Dendritic cell treated with granulocyte-macrophage colony-stimulating factor and Interleukin-4, amounts not matched to agents 40 ng/mL and 50 ng/mL, for 4 days (primary cell): ENCODE data around the gene YAP1.
"Not testable (repeated sequence)": the region's sequence is repeated elsewhere in the genome, so short reads cannot be mapped to it uniquely, and the experiment has no call there.

Experiments
- H3K27ac Mint-ChIP-seq: one replicate; pipeline ENCODE4 v1.8.0; 2022; ENCODE audit warnings: mild to moderate bottlenecking, mixed read lengths
- H3K27me3 Mint-ChIP-seq: one replicate; pipeline ENCODE4 v1.8.0; 2022; ENCODE audit warnings: mild to moderate bottlenecking, mixed read lengths
- H3K36me3 Mint-ChIP-seq: one replicate; pipeline ENCODE4 v1.8.0; 2022; ENCODE audit warnings: low read depth, mixed read lengths
- H3K4me1 Mint-ChIP-seq: one replicate; pipeline ENCODE4 v1.8.0; 2022; ENCODE audit warnings: low read depth, mixed read lengths
- H3K4me3 Mint-ChIP-seq: one replicate; pipeline ENCODE4 v1.8.0; 2022; ENCODE audit warnings: mild to moderate bottlenecking, moderate library complexity, mixed read lengths
- H3K9me3 Mint-ChIP-seq: one replicate; pipeline ENCODE4 v1.8.0; 2022; ENCODE audit warnings: mixed read lengths
- intact Hi-C: fragments of 100-400 bp; cut with micrococcal nuclease; formaldehyde crosslinking; loops from one replicate; pipeline ENCODE4 v1.15.0; 2022

YAP1 gene

DNA sequence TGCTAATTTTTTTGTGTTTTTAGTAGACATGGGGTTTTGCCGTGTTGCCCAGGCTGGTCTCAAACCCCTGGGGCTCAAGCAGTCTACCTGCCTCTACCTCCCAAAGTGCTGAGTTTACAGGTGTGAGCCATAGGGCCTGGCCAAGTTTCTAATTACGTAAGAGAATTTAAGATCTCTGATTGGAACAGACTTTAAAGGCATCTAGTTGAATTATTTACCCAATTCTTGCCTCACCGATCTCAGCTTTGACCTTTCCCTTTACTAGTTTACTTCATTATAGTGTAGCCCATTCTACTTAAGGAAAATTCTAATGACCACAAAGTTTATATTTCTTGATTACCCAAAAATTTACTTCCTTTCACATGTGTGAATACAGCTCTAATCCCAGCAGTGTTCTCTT lies 81.6 kb downstream of the YAP1 start:
- Mint-ChIP-seq H3K27me3 (peaks cover 12% of the 10 kb centered on the region), H3K9me3 (peaks cover 9% of the 10 kb centered on the region), H3K4me3 (no peak overlapping the region), H3K27ac (no peak overlapping the region), H3K4me1 (no peaks in the 10 kb centered on the region), H3K36me3 (no peaks in the 10 kb centered on the region)
- intact Hi-C loops: no loop called here

DNA sequence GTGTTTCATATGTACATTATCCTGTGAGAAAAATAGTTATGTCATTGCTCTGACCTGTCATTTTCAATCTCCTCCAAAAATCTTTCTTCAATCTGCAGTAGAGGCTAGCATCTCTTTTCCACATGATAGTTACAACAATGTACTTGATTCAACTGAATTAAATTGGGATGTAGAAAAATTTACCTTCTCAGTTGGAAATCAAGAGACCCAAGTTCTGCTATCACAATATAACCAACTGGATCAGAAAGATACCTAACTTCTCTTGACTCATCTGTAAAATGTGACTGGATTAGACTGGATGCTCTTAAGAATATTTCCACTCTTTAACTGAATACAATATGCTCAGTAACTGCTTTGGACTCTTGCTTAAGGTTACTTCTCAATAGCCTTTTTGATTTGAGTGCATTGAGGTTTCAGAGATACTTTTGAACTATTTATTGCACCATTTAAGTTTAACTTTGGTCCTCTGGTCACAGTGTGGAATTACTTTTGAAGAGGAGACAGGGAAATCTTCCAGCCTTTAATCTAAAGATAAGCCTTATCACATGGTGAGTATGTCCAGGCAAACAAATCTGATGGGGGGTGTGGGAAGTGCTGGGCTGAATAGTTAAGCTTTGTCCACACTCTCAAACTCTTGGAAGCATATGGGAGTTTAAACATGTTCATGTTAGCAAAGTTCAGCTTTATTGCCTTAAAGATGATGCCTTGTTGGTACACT lies 82.3 kb downstream of the YAP1 start:
- Mint-ChIP-seq H3K27me3 (peaks cover 8% of the 10 kb centered on the region), H3K4me3 (no peak overlapping the region), H3K4me1 (no peaks in the 10 kb centered on the region), H3K9me3 (peaks cover 9% of the 10 kb centered on the region), H3K27ac (no peak overlapping the region), H3K36me3 (no peaks in the 10 kb centered on the region)
- intact Hi-C loops: no loop called here

- Mint-ChIP-seq H3K27me3 (peaks cover 11% of the 10 kb centered on the region), H3K4me3 (no peak overlapping the region), H3K36me3 (no peaks in the 10 kb centered on the region), H3K4me1 (no peaks in the 10 kb centered on the region), H3K27ac (no peak overlapping the region), H3K9me3 (peaks cover 9% of the 10 kb centered on the region)
- intact Hi-C loops: no loop called here
Measured at GRCh38 chr11:102194257-102194656, 84.0 kb downstream of the YAP1 start.

- Mint-ChIP-seq H3K27me3 (peaks cover 11% of the 10 kb centered on the region), H3K9me3 (peaks cover 9% of the 10 kb centered on the region), H3K4me3 (no peak overlapping the region), H3K27ac (no peak overlapping the region), H3K36me3 (no peaks in the 10 kb centered on the region), H3K4me1 (no peaks in the 10 kb centered on the region)
- intact Hi-C loops: no loop called here
Measured at GRCh38 chr11:102194990-102195389, 84.7 kb downstream of the YAP1 start.

DNA sequence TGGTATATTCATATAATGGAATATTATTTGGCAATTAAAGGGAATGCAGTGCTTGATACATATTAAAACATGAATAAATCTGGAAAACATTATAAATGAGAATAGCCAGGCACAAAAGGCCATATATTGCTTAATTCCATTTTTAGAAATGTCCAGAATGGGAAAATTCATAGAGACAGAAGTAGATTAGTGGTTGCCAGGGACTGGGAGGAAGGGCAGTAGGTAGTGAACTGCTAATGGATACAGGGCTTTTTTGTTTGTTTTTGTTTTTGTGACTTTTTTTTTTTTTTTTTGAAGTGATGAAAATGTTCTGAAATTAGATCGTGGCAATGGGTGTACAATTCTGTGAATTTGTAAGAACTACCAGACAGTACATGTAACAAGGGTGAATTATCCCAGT lies 86.1 kb downstream of the YAP1 start:
- Mint-ChIP-seq H3K27ac (no peak overlapping the region), H3K4me1 (no peaks in the 10 kb centered on the region), H3K27me3 (peaks cover 9% of the 10 kb centered on the region), H3K4me3 (no peak overlapping the region), H3K9me3 (peaks cover 9% of the 10 kb centered on the region), H3K36me3 (no peaks in the 10 kb centered on the region)
- intact Hi-C loops: no loop called here

GRCh38 chr11:102196816-102197215 lies 86.6 kb downstream of the YAP1 start:
- Mint-ChIP-seq H3K9me3 (peaks cover 9% of the 10 kb centered on the region), H3K36me3 (no peaks in the 10 kb centered on the region), H3K27me3 (peaks cover 6% of the 10 kb centered on the region), H3K27ac (no peak overlapping the region), H3K4me1 (no peaks in the 10 kb centered on the region), H3K4me3 (no peak overlapping the region)
- intact Hi-C loops: no loop called here

DNA sequence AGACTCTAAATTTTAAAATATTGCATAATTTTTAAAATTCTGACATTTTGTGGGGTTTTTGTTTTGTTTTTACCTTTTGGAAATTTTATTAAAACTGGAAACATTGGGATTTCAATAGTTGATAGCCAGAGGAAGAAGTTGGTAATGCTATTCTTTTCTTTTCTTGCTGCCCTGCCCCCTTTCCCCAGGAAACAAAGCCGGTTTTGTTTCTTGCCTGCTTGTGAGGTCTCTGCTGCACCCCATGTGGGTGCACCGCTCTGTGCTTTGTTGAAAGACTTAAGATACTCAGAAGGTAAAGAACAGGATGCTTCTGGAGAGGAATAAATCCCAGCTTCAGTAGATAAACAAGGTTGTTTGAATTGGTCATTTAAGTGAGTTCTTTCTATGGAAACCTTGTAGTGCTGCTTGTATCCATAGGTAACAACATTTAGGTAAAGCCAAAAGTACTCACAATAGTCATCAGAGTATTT lies 87.5 kb downstream of the YAP1 start:
- Mint-ChIP-seq H3K27me3 (peaks cover 4% of the 10 kb centered on the region), H3K4me1 (no peaks in the 10 kb centered on the region), H3K9me3 (peaks cover 9% of the 10 kb centered on the region), H3K4me3 (no peak overlapping the region), H3K27ac (no peak overlapping the region), H3K36me3 (no peaks in the 10 kb centered on the region)
- intact Hi-C loops: no loop called here

DNA sequence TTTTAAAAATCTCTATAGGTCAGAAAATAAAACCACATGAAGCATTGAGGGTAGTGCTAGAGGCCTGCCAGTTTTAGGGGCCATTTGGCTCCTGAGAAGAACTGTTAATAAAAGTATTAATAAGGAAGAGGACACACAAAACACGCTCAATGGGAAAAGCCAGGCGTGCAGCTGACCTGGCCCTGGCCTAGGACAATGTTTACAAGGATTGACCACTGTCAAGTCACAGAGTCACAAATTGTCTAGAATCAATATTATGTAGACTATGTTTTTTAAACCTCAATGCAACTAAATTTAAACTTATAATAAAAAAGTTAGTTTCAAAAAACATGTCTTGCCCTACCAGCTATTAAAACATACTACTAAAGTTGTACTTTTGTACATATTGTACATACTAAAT lies 89.4 kb downstream of the YAP1 start:
- Mint-ChIP-seq H3K36me3 (no peaks in the 10 kb centered on the region), H3K27ac (no peak overlapping the region), H3K4me3 (no peak overlapping the region), H3K4me1 (no peaks in the 10 kb centered on the region), H3K9me3 (peaks cover 9% of the 10 kb centered on the region), H3K27me3 (peaks cover 6% of the 10 kb centered on the region)
- intact Hi-C loops: no loop called here

- H3K27ac Mint-ChIP-seq, H3K36me3 Mint-ChIP-seq, intact Hi-C loops, H3K4me1 Mint-ChIP-seq, H3K27me3 Mint-ChIP-seq, H3K4me3 Mint-ChIP-seq, H3K9me3 Mint-ChIP-seq: not testable (repeated sequence)
Measured at GRCh38 chr11:102200325-102200724, 90.1 kb downstream of the YAP1 start.

DNA sequence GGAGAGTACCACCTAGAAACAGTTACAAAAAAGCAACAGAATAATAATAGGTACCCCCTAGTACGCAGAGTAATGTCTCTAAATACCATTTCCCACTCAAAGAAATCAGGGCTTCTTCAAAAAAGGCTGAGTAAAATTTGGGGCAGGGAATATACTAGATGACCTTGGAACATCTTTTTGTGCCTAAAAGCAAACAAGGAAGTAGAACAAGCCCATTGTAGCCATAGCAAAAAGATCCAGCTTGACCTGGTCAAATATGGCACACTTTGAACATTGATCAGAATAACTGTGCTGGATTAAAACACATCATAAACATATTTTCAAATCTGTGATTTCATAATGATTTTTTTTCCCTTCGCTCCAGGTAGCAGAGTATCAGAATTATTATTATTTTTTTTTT lies 91.5 kb downstream of the YAP1 start:
- no peaks in the 10 kb centered on the region for H3K36me3 Mint-ChIP-seq
- H3K4me1 Mint-ChIP-seq: no peaks in the 10 kb centered on the region

DNA sequence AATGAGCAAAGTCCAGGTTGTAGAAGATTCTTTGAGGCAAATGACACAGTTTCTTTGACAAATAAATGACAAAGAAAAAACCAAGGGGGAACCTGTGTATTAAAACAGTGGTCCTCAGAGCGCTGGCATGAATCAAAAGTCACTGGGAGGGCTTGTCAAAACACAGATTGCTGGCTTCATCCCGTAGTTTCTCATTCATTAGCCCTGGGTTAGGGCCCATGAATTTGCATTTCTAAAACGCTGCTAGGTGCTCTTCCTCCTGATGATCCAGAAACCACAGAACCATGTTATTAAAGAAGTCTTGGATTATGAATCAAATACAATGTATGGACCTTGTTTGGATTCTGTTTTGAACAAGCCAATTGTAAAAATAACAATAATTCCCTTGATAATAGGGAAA lies 92.7 kb downstream of the YAP1 start:
- Mint-ChIP-seq H3K4me3 (no peak overlapping the region), H3K36me3 (no peaks in the 10 kb centered on the region), H3K9me3 (no peaks in the 10 kb centered on the region), H3K27me3 (peaks cover 5% of the 10 kb centered on the region), H3K27ac (no peak overlapping the region), H3K4me1 (no peaks in the 10 kb centered on the region)
- intact Hi-C loops: no loop called here

More for the DNA sequence above, 91.5 kb downstream of the YAP1 start:
- Mint-ChIP-seq H3K27ac (no peak overlapping the region), H3K27me3 (peaks cover 6% of the 10 kb centered on the region), H3K4me3 (no peak overlapping the region), H3K9me3 (no peaks in the 10 kb centered on the region)
- intact Hi-C loops: no loop called here

- no peaks in the 10 kb centered on the region for H3K4me1 Mint-ChIP-seq
- H3K27ac Mint-ChIP-seq: no peak overlapping the region
- intact Hi-C loops: no loop called here
- peaks cover 3% of the 10 kb centered on the region for H3K27me3 Mint-ChIP-seq
- no peak overlapping the region for H3K4me3 Mint-ChIP-seq
- no peaks in the 10 kb centered on the region for H3K36me3 Mint-ChIP-seq
- no peaks in the 10 kb centered on the region for H3K9me3 Mint-ChIP-seq
Measured at GRCh38 chr11:102204174-102204573, 93.9 kb downstream of the YAP1 start.

DNA sequence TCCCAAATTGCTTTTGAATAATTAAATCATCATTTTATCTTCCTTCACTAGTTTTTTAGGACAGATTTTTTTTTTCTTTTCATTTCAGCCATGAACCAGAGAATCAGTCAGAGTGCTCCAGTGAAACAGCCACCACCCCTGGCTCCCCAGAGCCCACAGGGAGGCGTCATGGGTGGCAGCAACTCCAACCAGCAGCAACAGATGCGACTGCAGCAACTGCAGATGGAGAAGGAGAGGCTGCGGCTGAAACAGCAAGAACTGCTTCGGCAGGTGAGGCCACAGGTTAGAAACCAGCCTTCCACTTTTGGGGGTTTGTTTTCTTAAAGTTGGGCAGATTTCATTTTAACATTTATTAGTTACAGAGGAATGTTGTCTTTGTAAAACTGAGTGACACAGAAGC lies 95.6 kb downstream of the YAP1 start:
- intact Hi-C loops: no loop called here
- Mint-ChIP-seq H3K9me3 (no peaks in the 10 kb centered on the region), H3K4me3 (no peak overlapping the region), H3K27me3 (peaks cover 3% of the 10 kb centered on the region), H3K27ac (no peak overlapping the region), H3K36me3 (no peaks in the 10 kb centered on the region), H3K4me1 (no peaks in the 10 kb centered on the region)

GRCh38 chr11:102208835-102209234 lies 98.6 kb downstream of the YAP1 start:
- no peaks in the 10 kb centered on the region for H3K4me1 Mint-ChIP-seq
- intact Hi-C loops: no loop called here
- no peaks in the 10 kb centered on the region for H3K9me3 Mint-ChIP-seq
- H3K27ac Mint-ChIP-seq: no peak overlapping the region
- peaks cover 8% of the 10 kb centered on the region for H3K27me3 Mint-ChIP-seq
- no peak overlapping the region for H3K4me3 Mint-ChIP-seq
- no peaks in the 10 kb centered on the region for H3K36me3 Mint-ChIP-seq

GRCh38 chr11:102214623-102215022 lies 104.4 kb downstream of the YAP1 start:
- Mint-ChIP-seq H3K36me3 (no peaks in the 10 kb centered on the region), H3K27ac (no peak overlapping the region), H3K4me1 (no peaks in the 10 kb centered on the region), H3K27me3 (peaks cover 6% of the 10 kb centered on the region), H3K4me3 (no peak overlapping the region), H3K9me3 (no peaks in the 10 kb centered on the region)
- intact Hi-C loops: no loop called here
